BLaER1 (cell line): ENCODE results near the gene FERMT3.

Experiments used
- H3K27ac ChIP-seq: shearing (Covaris generic); formaldehyde crosslinking; 2 replicates; pipeline ENCODE4 v1.8.1; 2022
- H3K27me3 ChIP-seq: shearing (Covaris generic); formaldehyde crosslinking; 2 replicates; pipeline ENCODE4 v1.8.1; 2022
- H3K36me3 ChIP-seq: shearing (Covaris generic); formaldehyde crosslinking; 2 replicates; pipeline ENCODE4 v1.8.1; 2022
- H3K4me1 ChIP-seq: shearing (Covaris generic); formaldehyde crosslinking; 2 replicates; pipeline ENCODE4 v1.8.1; 2022
- H3K4me2 ChIP-seq: shearing (Covaris generic); formaldehyde crosslinking; 2 replicates; pipeline ENCODE4 v1.8.1; 2022
- H3K4me3 ChIP-seq: shearing (Covaris generic); formaldehyde crosslinking; 2 replicates; pipeline ENCODE4 v1.8.1; 2022
- H3K9ac ChIP-seq: shearing (Covaris generic); formaldehyde crosslinking; 2 replicates; pipeline ENCODE4 v1.8.1; 2022
- H3K9me3 ChIP-seq: shearing (Covaris generic); formaldehyde crosslinking; 2 replicates; pipeline ENCODE4 v1.8.1; 2022
- H4K20me1 ChIP-seq: shearing (Covaris generic); formaldehyde crosslinking; 2 replicates; pipeline ENCODE4 v1.8.1; 2022
- Cebpa-rat ChIP-seq: shearing (Covaris generic); IDR thresholded peaks from 2 replicates; pipeline ENCODE4 v1.8.1; 2022

FERMT3 gene

GRCh38 chr11:64225608-64226506, 19.3 kb downstream of the FERMT3 start, which contains the start of the genes NUDT22 and TRPT1:
Gene NUDT22, plus strand, starts transcription at chr11:64226274. Its CDS starts 379 bp downstream, at chr11:64226653.
Gene TRPT1, minus strand, starts transcription at chr11:64226186. Its CDS starts 326 bp downstream, at chr11:64225860.
- H3K4me1 ChIP-seq: peaks cover 67% of the 10 kb centered on the region
- peaks cover 42% of the 10 kb centered on the region for H3K36me3 ChIP-seq
- peaks cover 32% of the 10 kb centered on the region for H4K20me1 ChIP-seq
- H3K27me3 ChIP-seq: no peaks in the 10 kb centered on the region
- no peaks in the 10 kb centered on the region for H3K9me3 ChIP-seq
- peak within 1 kb of the TSS; percentile 95 for H3K27ac ChIP-seq
- H3K4me3 ChIP-seq: peak within 1 kb of the TSS; percentile 79
- H3K9ac ChIP-seq: peak within 1 kb of the TSS; percentile 89
- H3K4me2 ChIP-seq: peak within 1 kb of the TSS; percentile 99
- TF ChIP-seq Cebpa-rat: no peak

DNA sequence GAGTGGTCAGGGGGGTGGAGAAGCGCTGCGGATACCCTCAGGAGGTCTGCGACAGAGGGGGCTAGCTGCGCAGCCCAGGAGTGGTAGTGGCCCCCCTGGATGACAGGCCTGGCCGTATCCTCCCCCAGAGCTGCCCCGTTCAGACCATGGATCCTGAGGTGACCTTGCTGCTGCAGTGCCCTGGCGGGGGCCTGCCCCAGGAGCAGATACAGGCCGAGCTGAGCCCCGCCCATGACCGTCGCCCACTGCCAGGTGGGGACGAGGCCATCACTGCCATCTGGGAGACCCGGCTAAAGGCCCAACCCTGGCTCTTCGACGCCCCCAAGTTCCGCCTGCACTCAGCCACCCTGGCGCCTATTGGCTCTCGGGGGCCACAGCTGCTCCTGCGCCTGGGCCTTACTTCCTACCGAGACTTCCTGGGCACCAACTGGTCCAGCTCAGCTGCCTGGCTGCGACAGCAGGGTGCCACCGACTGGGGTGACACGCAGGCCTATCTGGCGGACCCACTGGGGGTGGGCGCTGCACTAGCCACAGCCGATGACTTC, 20.1 kb downstream of the FERMT3 start:
- H3K36me3 ChIP-seq: peaks cover 34% of the 10 kb centered on the region
- no peaks in the 10 kb centered on the region for H3K9me3 ChIP-seq
- peaks cover 74% of the 10 kb centered on the region for H3K4me1 ChIP-seq
- H3K27ac ChIP-seq: peak overlapping the region; percentile 95
- H4K20me1 ChIP-seq: peaks cover 28% of the 10 kb centered on the region
- no peak for TF ChIP-seq Cebpa-rat
- H3K4me2 ChIP-seq: peak overlapping the region; percentile 99
- peak overlapping the region; percentile 89 for H3K9ac ChIP-seq
- no peaks in the 10 kb centered on the region for H3K27me3 ChIP-seq
- peak overlapping the region; percentile 79 for H3K4me3 ChIP-seq

DNA sequence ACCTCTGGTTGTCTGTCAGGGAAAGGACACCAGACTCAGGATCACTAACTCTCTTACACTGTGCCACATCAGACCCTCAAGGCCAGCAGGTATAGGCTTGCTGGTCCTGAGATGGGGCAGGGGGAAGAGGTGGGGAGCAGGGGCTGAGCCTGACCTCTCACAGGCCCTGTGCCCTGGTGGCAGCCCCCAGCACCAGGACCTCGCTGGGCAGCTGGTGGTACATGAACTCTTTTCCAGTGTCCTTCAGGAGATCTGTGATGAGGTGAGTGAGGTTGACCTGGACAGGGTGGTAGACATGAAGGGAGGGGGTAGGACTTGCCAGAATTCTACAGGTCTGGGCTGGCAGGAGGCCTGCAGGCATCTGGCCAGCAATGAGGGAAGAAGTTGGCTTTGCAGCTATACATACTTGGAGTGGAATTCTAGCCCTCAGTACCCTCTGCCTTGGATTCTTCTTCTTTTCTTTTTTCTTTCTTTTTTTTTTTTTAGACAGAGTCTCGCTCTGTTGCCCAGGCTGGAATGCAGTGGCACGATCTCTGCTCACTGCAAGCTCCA, 21.0 kb downstream of the FERMT3 start:
- H3K4me1 ChIP-seq: peaks cover 82% of the 10 kb centered on the region
- H3K36me3 ChIP-seq: peaks cover 25% of the 10 kb centered on the region
- H3K27ac ChIP-seq: peak overlapping the region; percentile 95
- H3K9me3 ChIP-seq: no peaks in the 10 kb centered on the region
- H3K4me2 ChIP-seq: peak overlapping the region; percentile 99
- H3K9ac ChIP-seq: peak overlapping the region; percentile 89
- no peak for TF ChIP-seq Cebpa-rat
- peaks cover 28% of the 10 kb centered on the region for H4K20me1 ChIP-seq
- H3K27me3 ChIP-seq: no peaks in the 10 kb centered on the region
- H3K4me3 ChIP-seq: peak overlapping the region; percentile 79

- Histone ChIP-seq H3K27me3 (no peaks in the 10 kb centered on the region), H3K4me1 (peaks cover 81% of the 10 kb centered on the region), H3K4me3 (peak overlapping the region; percentile 77), H3K36me3 (peaks cover 8% of the 10 kb centered on the region), H3K4me2 (peak overlapping the region; percentile 99), H3K9ac (peak overlapping the region; percentile 81), H4K20me1 (peaks cover 13% of the 10 kb centered on the region), H3K27ac (peak overlapping the region; percentile 87), H3K9me3 (no peaks in the 10 kb centered on the region)
- no peak for TF ChIP-seq Cebpa-rat
Observed at GRCh38 chr11:64229090-64229743, 22.7 kb downstream of the FERMT3 start.

DNA sequence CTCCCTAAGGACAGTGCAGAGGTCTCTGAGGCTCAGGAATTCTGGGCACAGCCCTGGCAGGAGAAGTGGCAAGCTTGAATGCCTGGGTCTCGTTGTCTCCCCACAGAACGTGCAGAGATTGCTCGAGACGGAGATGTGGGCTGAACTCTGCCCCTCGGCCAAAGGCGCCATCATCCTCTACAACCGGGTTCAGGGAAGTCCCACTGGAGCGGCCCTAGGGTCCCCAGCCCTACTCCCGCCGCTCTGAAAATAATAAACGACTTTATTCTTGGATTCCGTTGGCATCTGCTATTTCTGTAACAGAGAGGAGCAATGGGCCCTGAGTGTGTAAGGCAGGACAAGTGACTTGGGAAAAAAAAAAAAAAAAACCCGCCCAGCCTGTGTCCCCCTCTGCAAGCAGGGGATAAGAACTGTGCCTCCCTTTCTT, 23.2 kb downstream of the FERMT3 start:
- peak overlapping the region; percentile 77 for H3K4me3 ChIP-seq
- peaks cover 76% of the 10 kb centered on the region for H3K4me1 ChIP-seq
- H3K27ac ChIP-seq: peak overlapping the region; percentile 87

GRCh38 chr11:64230171-64230984, 23.9 kb downstream of the FERMT3 start, which contains the start of gene DNAJC4:
Gene DNAJC4, plus strand, starts transcription at chr11:64230548. Its CDS starts 307 bp downstream, at chr11:64230855.
- Histone ChIP-seq H3K9me3 (no peaks in the 10 kb centered on the region), H3K36me3 (no peaks in the 10 kb centered on the region), H3K4me3 (peak within 1 kb of the TSS; percentile 77), H3K4me1 (peaks cover 75% of the 10 kb centered on the region), H3K4me2 (peak within 1 kb of the TSS; percentile 99), H3K27me3 (no peaks in the 10 kb centered on the region), H4K20me1 (peaks cover 6% of the 10 kb centered on the region), H3K9ac (peak within 1 kb of the TSS; percentile 81), H3K27ac (peak within 1 kb of the TSS; percentile 87)
- no peak for TF ChIP-seq Cebpa-rat

More for the DNA sequence above, 23.2 kb downstream of the FERMT3 start:
- no peaks in the 10 kb centered on the region for H3K27me3 ChIP-seq
- H3K9me3 ChIP-seq: no peaks in the 10 kb centered on the region
- H4K20me1 ChIP-seq: peaks cover 8% of the 10 kb centered on the region
- H3K36me3 ChIP-seq: 0 out of 2 replicates have a peak, but pooled peaks cover 3% of the 10 kb centered on the region
- H3K9ac ChIP-seq: peak overlapping the region; percentile 81
- H3K4me2 ChIP-seq: peak overlapping the region; percentile 99
- no peak for TF ChIP-seq Cebpa-rat

GRCh38 chr11:64230985-64231365, 24.5 kb downstream of the FERMT3 start:
- H3K27ac ChIP-seq: peak overlapping the region; percentile 87
- H4K20me1 ChIP-seq: peaks cover 10% of the 10 kb centered on the region
- H3K36me3 ChIP-seq: no peaks in the 10 kb centered on the region
- H3K4me2 ChIP-seq: peak overlapping the region; percentile 99
- H3K9ac ChIP-seq: peak overlapping the region; percentile 81
- no peak for TF ChIP-seq Cebpa-rat
- H3K9me3 ChIP-seq: no peaks in the 10 kb centered on the region
- H3K27me3 ChIP-seq: no peaks in the 10 kb centered on the region
- peaks cover 77% of the 10 kb centered on the region for H3K4me1 ChIP-seq
- peak overlapping the region; percentile 77 for H3K4me3 ChIP-seq

DNA sequence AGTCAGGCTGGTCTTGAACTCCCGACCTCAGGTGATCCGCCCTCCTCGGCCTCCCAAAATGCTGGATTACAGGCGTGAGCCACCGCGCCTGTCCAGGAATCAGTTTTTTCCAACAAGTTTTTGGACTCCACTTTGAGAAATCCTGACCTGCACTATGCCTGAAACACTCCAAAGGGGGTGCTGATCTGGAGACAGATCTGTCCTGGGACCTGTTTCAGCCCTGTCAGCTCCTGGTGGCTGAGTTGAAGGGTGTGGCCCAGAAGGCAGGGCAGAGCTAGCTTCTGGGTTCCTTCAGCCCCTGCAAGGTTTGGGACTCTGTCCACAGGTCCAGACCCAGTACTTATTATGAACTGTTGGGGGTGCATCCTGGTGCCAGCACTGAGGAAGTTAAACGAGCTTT, 25.0 kb downstream of the FERMT3 start:
- peak overlapping the region; percentile 32 for H3K9ac ChIP-seq
- no peak for TF ChIP-seq Cebpa-rat
- peak overlapping the region; percentile 99 for H3K4me2 ChIP-seq
- peak overlapping the region; percentile 77; the same call in 1 of the 2 replicates for H3K4me3 ChIP-seq
- peaks cover 12% of the 10 kb centered on the region for H4K20me1 ChIP-seq
- no peaks in the 10 kb centered on the region for H3K27me3 ChIP-seq
- no peaks in the 10 kb centered on the region for H3K36me3 ChIP-seq
- H3K4me1 ChIP-seq: peaks cover 80% of the 10 kb centered on the region
- peak overlapping the region; percentile 51 for H3K27ac ChIP-seq
- H3K9me3 ChIP-seq: no peaks in the 10 kb centered on the region
